ENCODE measurements around the gene NT5E. TPM values are rescaled to one million over a fixed set of nuclear protein-coding genes. Genes with fewer than 3 reads are reported as not detected.

NT5E gene
- total RNA-seq, 1 donor from 2014 or later: 4.3 TPM

Other genes starting within 250 kb of the NT5E start
- 33.7 TPM for gene SNX14, start 143.8 kb downstream of the NT5E start, total RNA-seq
- 61.2 TPM for gene SYNCRIP, start 192.8 kb downstream of the NT5E start, total RNA-seq